ENCODE data around the gene POP4.

Gene POP4

GRCh38 chr19:29614780-29615179 lies 8.7 kb downstream of the POP4 start (continued):
- no peak for TF ChIP-seq ZNF843 (tag by site-specific recombination; IDR thresholded peaks at IDR 0.05)
- TF ChIP-seq ZNF561 (tag by site-specific recombination; IDR thresholded peaks at IDR 0.05; ENCODE audit: borderline replicate concordance), result no peak

- Histone ChIP-seq H3K36me3 (ENCODE audit: control insufficient read depth in 2 of 2, insufficient read depth in 1 of 2, low read length in 2 of 2) (peaks cover 56% of the 10 kb centered on the region in 2 experiments), H3K4me3 (ENCODE audit: low read depth, low read length) (no peak overlapping the region), H3K4me1 (ENCODE audit: control insufficient read depth, insufficient read depth, low read length) (no peaks in the 10 kb centered on the region), H3K9me3 (ENCODE audit: control insufficient read depth, insufficient read depth, low read depth, low read length) (no peaks in the 10 kb centered on the region), H3K27ac (ENCODE audit: extremely low read depth, low read depth, low read length) (0 out of 2 replicates have a peak overlapping the region, but pooled peaks have one; percentile 16)
- no peak for TF ChIP-seq ZNF239 (tag by site-specific recombination; IDR thresholded peaks at IDR 0.05)
- no peak for TF ChIP-seq ZNF202 (tag by site-specific recombination; IDR thresholded peaks at IDR 0.05; ENCODE audit: borderline replicate concordance)
- no peak for TF ChIP-seq ZNF692 (tag by site-specific recombination; IDR thresholded peaks at IDR 0.05)
- TF ChIP-seq ZNF639 (tag by site-specific recombination; IDR thresholded peaks at IDR 0.05), result no peak
- TF ChIP-seq ZBTB20 (tag by site-specific recombination; IDR thresholded peaks at IDR 0.05), result no peak
- TF ChIP-seq ZNF791 (tag by site-specific recombination; IDR thresholded peaks at IDR 0.05), result no peak
- TF ChIP-seq ZNF394 (tag by site-specific recombination; IDR thresholded peaks at IDR 0.05; ENCODE audit: borderline replicate concordance), result no peak
- TF ChIP-seq ZNF514 (tag by site-specific recombination; IDR thresholded peaks at IDR 0.05), result no peak
- no peak for TF ChIP-seq PRDM1 (tag by site-specific recombination; IDR thresholded peaks at IDR 0.05)
- CTCF ChIA-PET, result interaction anchor here (1.0 to 7.6 kb wide), 2 partner anchors 76 to 101 kb away, joined by 3 to 184 read pairs; no protein-coding TSS in a partner anchor
- POLR2A ChIA-PET, result interaction anchor here (1.2 to 4.1 kb wide), 3 partner anchors 10 to 101 kb away, joined by 4 to 39 read pairs (median 5); partner anchors contain the start of genes C19orf12 and POP4
Measured at GRCh38 chr19:29615891-29616425, 9.9 kb downstream of the POP4 start.

GRCh38 chr19:29616541-29616940 lies 10.5 kb downstream of the POP4 start:
- no peaks in the 10 kb centered on the region for H3K9me3 ChIP-seq (ENCODE audit: control insufficient read depth, insufficient read depth, low read depth, low read length)
- H3K4me1 ChIP-seq (ENCODE audit: control insufficient read depth, insufficient read depth, low read length), result no peaks in the 10 kb centered on the region
- no peak overlapping the region for H3K27ac ChIP-seq (ENCODE audit: extremely low read depth, low read depth, low read length)
- peaks cover 50 to 51% of the 10 kb centered on the region in 2 experiments for H3K36me3 ChIP-seq (ENCODE audit: control insufficient read depth in 2 of 2, insufficient read depth in 1 of 2, low read length in 2 of 2)
- TF ChIP-seq ZNF10 (tag by site-specific recombination; IDR thresholded peaks at IDR 0.05) (no peak), PRDM10 (tag by site-specific recombination; IDR thresholded peaks at IDR 0.05) (no peak), ZNF426 (tag by site-specific recombination; IDR thresholded peaks at IDR 0.05) (no peak), ZBTB6 (tag by site-specific recombination; IDR thresholded peaks at IDR 0.05) (no peak), MYNN (tag by site-specific recombination; IDR thresholded peaks at IDR 0.05; ENCODE audit: borderline replicate concordance) (no peak), ZFP37 (tag by site-specific recombination; IDR thresholded peaks at IDR 0.05) (no peak), ZNF133 (tag by site-specific recombination; IDR thresholded peaks at IDR 0.05) (no peak), GLI2 (tag by site-specific recombination; IDR thresholded peaks at IDR 0.05; ENCODE audit: borderline replicate concordance, low read depth) (no peak), ZNF292 (tag by site-specific recombination; IDR thresholded peaks at IDR 0.05; ENCODE audit: borderline replicate concordance, low read depth) (no peak), ZNF785 (tag by site-specific recombination; IDR thresholded peaks at IDR 0.05) (no peak), HOXA7 (CRISPR knock-in tag; IDR thresholded peaks at IDR 0.05; ENCODE audit: borderline replicate concordance) (no peak), RBAK (tag by site-specific recombination; IDR thresholded peaks at IDR 0.05) (no peak)
- H3K4me3 ChIP-seq (ENCODE audit: low read depth, low read length), result no peak overlapping the region
- CTCF ChIA-PET, result interaction anchor here (1.6 to 3.3 kb wide), 2 partner anchors 74 to 78 kb away, joined by 4 to 13 read pairs; no protein-coding TSS in a partner anchor
- POLR2A ChIA-PET, result interaction anchor here (0.7 to 4.1 kb wide), 6 partner anchors 10 to 100 kb away, joined by 3 to 39 read pairs (median 4); partner anchors contain the start of genes C19orf12, PLEKHF1 and POP4

Data from HEK293 (cell line).